ENCODE results near the gene STK32C. TPM values are rescaled to one million over a fixed set of nuclear protein-coding genes. Genes with fewer than 3 reads are reported as not detected.

Gene STK32C
- total RNA-seq, 1 donor from 2014 or later, result 13.8 TPM

GRCh38 chr10:132202070-132202970 lies 105.4 kb downstream of the STK32C start:
- ChIA-PET POLR2A (no interaction called here), CTCF (no interaction called here)
- DNase-seq (no peak), ATAC-seq (ENCODE audit: low read depth) (no peak)
- H3K27ac Mint-ChIP-seq, result no peak overlapping the region
- no peaks in the 10 kb centered on the region for H3K4me1 Mint-ChIP-seq
- H3K36me3 Mint-ChIP-seq (ENCODE audit: low read depth), result no peaks in the 10 kb centered on the region
- H3K27me3 Mint-ChIP-seq, result no peaks in the 10 kb centered on the region
- intact Hi-C loops (cut with micrococcal nuclease), result no loop called here
- no peak overlapping the region for H3K4me3 Mint-ChIP-seq
- TF ChIP-seq CTCF (IDR thresholded peaks at IDR 0.05), result no peak
- no peaks in the 10 kb centered on the region for H3K9me3 Mint-ChIP-seq

- intact Hi-C loops (cut with micrococcal nuclease), result no loop called here
- ChIA-PET POLR2A (no interaction called here), CTCF (no interaction called here)
- Mint-ChIP-seq H3K9me3 (no peaks in the 10 kb centered on the region), H3K4me3 (no peak overlapping the region), H3K27ac (no peak overlapping the region), H3K4me1 (no peaks in the 10 kb centered on the region), H3K27me3 (no peaks in the 10 kb centered on the region), H3K36me3 (ENCODE audit: low read depth) (no peaks in the 10 kb centered on the region)
- DNase-seq (no peak), ATAC-seq (ENCODE audit: low read depth) (no peak)
- TF ChIP-seq CTCF (IDR thresholded peaks at IDR 0.05), result no peak
Observed at GRCh38 chr10:132201111-132201969, 106.4 kb downstream of the STK32C start.

- H3K27me3 Mint-ChIP-seq, result no peaks in the 10 kb centered on the region
- TF ChIP-seq CTCF (IDR thresholded peaks at IDR 0.05), result no peak
- H3K27ac Mint-ChIP-seq, result no peak overlapping the region
- intact Hi-C loops (cut with micrococcal nuclease), result no loop called here
- no peak overlapping the region for H3K4me3 Mint-ChIP-seq
- H3K4me1 Mint-ChIP-seq, result no peaks in the 10 kb centered on the region
- ChIA-PET POLR2A (no interaction called here), CTCF (no interaction called here)
- no peak for DNase-seq
- no peak for ATAC-seq (ENCODE audit: low read depth)
- H3K9me3 Mint-ChIP-seq, result no peaks in the 10 kb centered on the region
- no peaks in the 10 kb centered on the region for H3K36me3 Mint-ChIP-seq (ENCODE audit: low read depth)
Observed at GRCh38 chr10:132200344-132201110, 107.2 kb downstream of the STK32C start.

- intact Hi-C loops (cut with micrococcal nuclease), result no loop called here
- POLR2A ChIA-PET, result no interaction called here
- no peak overlapping the region for H3K4me3 Mint-ChIP-seq
- CTCF ChIA-PET, result no interaction called here
- no peaks in the 10 kb centered on the region for H3K9me3 Mint-ChIP-seq
- no peaks in the 10 kb centered on the region for H3K27me3 Mint-ChIP-seq
- H3K36me3 Mint-ChIP-seq (ENCODE audit: low read depth), result no peaks in the 10 kb centered on the region
- no peak for ATAC-seq (ENCODE audit: low read depth)
- DNase-seq, result no peak
- no peaks in the 10 kb centered on the region for H3K4me1 Mint-ChIP-seq
- H3K27ac Mint-ChIP-seq, result no peak overlapping the region
- no peak for TF ChIP-seq CTCF (IDR thresholded peaks at IDR 0.05)
Observed at GRCh38 chr10:132199854-132200311, 107.9 kb downstream of the STK32C start.
